Hematopoietic multipotent progenitor cell (in vitro differentiated cells): Measurements from ENCODE around the gene KY. TPM values are rescaled to one million over a fixed set of nuclear protein-coding genes. Genes with fewer than 3 reads are reported as not detected.

ENCODE experiments used
- DNase-seq, 3 donors: peaks; one replicate each; pipeline ENCODE4 v3.0.0-alpha.2; 2011 to 2015; ENCODE audit warnings: low read depth in 2 of 3, low spot score in 2 of 3
- total RNA-seq: library from RNA; depleted of rRNA; stranded (reverse); fragments of >200 nt; gene quantifications from one replicate; pipeline ENCODE4 v1.2.3, GENCODE V29; 2012

The KY gene
- total RNA-seq, 1 donor = under 0.01 TPM

GRCh38 chr3:134620476-134621115 lies 30.2 kb downstream of the KY start:
- no peak for DNase-seq

- no peak for DNase-seq
Measured at GRCh38 chr3:134619884-134620445, 30.9 kb downstream of the KY start.

- no peak for DNase-seq
Measured at GRCh38 chr3:134619301-134619615, 31.6 kb downstream of the KY start.

GRCh38 chr3:134618478-134619300 lies 32.1 kb downstream of the KY start:
- DNase-seq = no peak

GRCh38 chr3:134617608-134618477 lies 33.0 kb downstream of the KY start:
- DNase-seq = no peak

- no peak for DNase-seq
Measured at GRCh38 chr3:134615743-134616142, 35.1 kb downstream of the KY start.

- no peak for DNase-seq
Measured at GRCh38 chr3:134614955-134615354, 35.9 kb downstream of the KY start.

- no peak for DNase-seq
Measured at GRCh38 chr3:134613006-134613520, 37.8 kb downstream of the KY start.

GRCh38 chr3:134611516-134611915 lies 39.3 kb downstream of the KY start:
- DNase-seq = no peak

GRCh38 chr3:134610432-134611385 lies 40.1 kb downstream of the KY start:
- DNase-seq = no peak

- no peak for DNase-seq
Measured at GRCh38 chr3:134609821-134610431, 40.9 kb downstream of the KY start.

GRCh38 chr3:134608771-134609435 lies 41.9 kb downstream of the KY start:
- no peak for DNase-seq

GRCh38 chr3:134608023-134608770 lies 42.6 kb downstream of the KY start:
- DNase-seq = no peak

- no peak for DNase-seq
Measured at GRCh38 chr3:134607054-134608022, 43.5 kb downstream of the KY start.

- DNase-seq = peak in 2 of 3 donors; percentile 35 to 67
Measured at GRCh38 chr3:134606033-134607025, 44.5 kb downstream of the KY start.

- no peak for DNase-seq
Measured at GRCh38 chr3:134605556-134605955, 45.3 kb downstream of the KY start.
